Upper lobe of left lung (tissue), 6 donors: ENCODE measurements around the gene AIF1. TPM values are rescaled to one million over a fixed set of nuclear protein-coding genes. Genes with fewer than 3 reads are reported as not detected.
A peak's percentile ranks its signal among the peaks of the same experiment; 100 is the strongest.

Experiments
- ATAC-seq, 2 donors: fragments of 200-7000 bp; cut with Tn5 transposase; one replicate each; pipeline ENCODE4 v1.9.1; 2022; ENCODE audit warnings: mild to moderate bottlenecking in 2 of 2, moderate library complexity in 2 of 2; ENCODE audit not compliant: low FRiP score in 2 of 2
- DNase-seq, 2 donors: peaks; one replicate each; pipeline ENCODE4 v3.0.0-alpha.2; 2019 to 2020
- H3K27ac ChIP-seq, 4 donors: fragments of 200-600 bp; sonication (generic); one replicate each; pipeline ENCODE4 v1.5.1; 2016 to 2019
- H3K27me3 ChIP-seq, 4 donors: fragments of 200-600 bp; sonication (generic); one replicate each; pipeline ENCODE4 v1.5.1; 2017 to 2019
- H3K36me3 ChIP-seq, 4 donors: fragments of 200-600 bp; sonication (generic); one replicate each; pipeline ENCODE4 v1.5.1; 2016 to 2019
- H3K4me1 ChIP-seq, 4 donors: fragments of 200-600 bp; sonication (generic); one replicate each; pipeline ENCODE4 v1.5.1; 2018 to 2019
- H3K4me3 ChIP-seq, 4 donors: fragments of 200-600 bp; sonication (generic); one replicate each; pipeline ENCODE4 v1.5.1; 2017 to 2019; ENCODE audit warnings: mild to moderate bottlenecking in 2 of 4, moderate library complexity in 1 of 4
- H3K9me3 ChIP-seq, 4 donors: fragments of 200-600 bp; sonication (generic); one replicate each; pipeline ENCODE4 v1.5.1; 2018 to 2019
- EP300 ChIP-seq, 4 donors: sonication (generic); formaldehyde crosslinking; IDR thresholded peaks; one replicate each; pipeline ENCODE4 v1.5.1; 2017; ENCODE audit warnings: antibody characterized with exemption in 4 of 4, control low read depth in 2 of 4
- POLR2A ChIP-seq, 4 donors: fragments of 450-650 bp; IDR thresholded peaks; one replicate each; pipeline ENCODE4 v1.5.1; 2016 to 2017; ENCODE audit warnings: antibody characterized with exemption in 4 of 4, mild to moderate bottlenecking in 2 of 4
- POLR2AphosphoS5 ChIP-seq, 2 donors: sonication (generic); formaldehyde crosslinking; IDR thresholded peaks; one replicate each; pipeline ENCODE4 v1.5.1; 2017; ENCODE audit warnings: antibody characterized with exemption in 2 of 2
- WGBS, 2 donors: methylation state at CpG; one replicate each; pipeline ENCODE4 v1.1.5; 2017 to 2018; 5-methylcytosine and 5-hydroxymethylcytosine counted together
- total RNA-seq, 6 donors: library from RNA; depleted of rRNA in 4 of 6; stranded (reverse); fragments of >200 nt in 4 of 6; gene quantifications; one replicate each; pipeline versions ENCODE4 v1.1.0 to v1.2.1, GENCODE V29; 2016 to 2021
- TF ChIP-seq, protein P1 (sequence below), 6 experiments: fragments of 450-650 bp in 4 of 6; fragments of 200-600 bp in 2 of 6; sonication (generic) in 2 of 6; IDR thresholded peaks; one replicate each; pipeline ENCODE4 v1.5.1; 2016 to 2019; ENCODE audit warnings: antibody characterized with exemption in 6 of 6
- donor health status: DM: no; HTN: no; CAD: no; lungs with moderate emphysema.
- donor health status: DM: no; HTN: yes; CAD: no; lungs with severe emphysema.

AIF1 gene
- total RNA-seq, 6 donors from 2014 or later: 18.5 to 106 (median 79.7) TPM

DNA sequence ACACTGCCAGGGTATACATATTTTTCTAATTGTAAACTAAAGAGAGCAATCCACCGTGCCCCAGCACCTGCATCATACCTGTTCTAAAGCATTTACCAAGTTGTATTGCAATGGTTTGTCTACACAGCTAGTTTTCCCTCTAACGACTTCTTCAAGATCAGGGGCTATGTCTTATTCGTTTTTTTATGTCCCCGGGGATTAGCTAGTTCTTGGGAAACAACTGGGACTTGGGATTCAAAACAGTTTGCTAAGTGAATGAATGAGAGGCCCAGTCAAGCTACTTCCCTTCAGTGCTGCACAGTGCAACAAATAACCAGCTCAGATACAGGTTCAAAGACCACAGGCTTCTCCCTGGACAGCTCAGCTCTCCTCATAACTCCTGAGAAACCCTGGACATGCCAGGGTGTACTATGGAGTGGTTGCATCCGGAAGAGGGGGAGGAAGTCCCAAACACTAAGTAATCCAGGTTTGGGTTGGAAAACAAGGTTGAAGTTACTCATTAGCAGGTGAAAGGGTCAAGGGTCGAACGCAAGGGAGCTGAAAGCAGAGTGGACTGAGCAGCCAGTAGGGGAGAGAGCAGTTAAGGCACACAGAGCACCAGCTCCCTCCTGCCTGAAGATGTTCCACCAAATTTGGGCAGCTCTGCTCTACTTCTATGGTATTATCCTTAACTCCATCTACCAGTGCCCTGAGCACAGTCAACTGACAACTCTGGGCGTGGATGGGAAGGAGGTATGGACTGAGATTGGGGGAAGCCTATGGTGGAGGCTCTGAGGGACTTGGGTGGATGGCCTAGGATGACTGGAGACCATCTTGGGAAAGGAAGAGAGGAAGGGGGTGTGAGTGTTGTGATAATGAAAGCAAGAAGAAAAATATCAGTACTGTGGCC is 40.6 kb downstream of the AIF1 start, which contains the start of gene APOM:
APOM (plus strand) TSS at position 546 of the 889 bp plus-strand sequence; CDS start at position 619, 73 bp downstream.
- ATAC-seq (no peak), DNase-seq (no peak)
- no peak for TF ChIP-seq POLR2A (IDR thresholded peaks at IDR 0.05)
- no peak for TF ChIP-seq POLR2AphosphoS5 (IDR thresholded peaks at IDR 0.05)
- TF ChIP-seq, protein P1, sequence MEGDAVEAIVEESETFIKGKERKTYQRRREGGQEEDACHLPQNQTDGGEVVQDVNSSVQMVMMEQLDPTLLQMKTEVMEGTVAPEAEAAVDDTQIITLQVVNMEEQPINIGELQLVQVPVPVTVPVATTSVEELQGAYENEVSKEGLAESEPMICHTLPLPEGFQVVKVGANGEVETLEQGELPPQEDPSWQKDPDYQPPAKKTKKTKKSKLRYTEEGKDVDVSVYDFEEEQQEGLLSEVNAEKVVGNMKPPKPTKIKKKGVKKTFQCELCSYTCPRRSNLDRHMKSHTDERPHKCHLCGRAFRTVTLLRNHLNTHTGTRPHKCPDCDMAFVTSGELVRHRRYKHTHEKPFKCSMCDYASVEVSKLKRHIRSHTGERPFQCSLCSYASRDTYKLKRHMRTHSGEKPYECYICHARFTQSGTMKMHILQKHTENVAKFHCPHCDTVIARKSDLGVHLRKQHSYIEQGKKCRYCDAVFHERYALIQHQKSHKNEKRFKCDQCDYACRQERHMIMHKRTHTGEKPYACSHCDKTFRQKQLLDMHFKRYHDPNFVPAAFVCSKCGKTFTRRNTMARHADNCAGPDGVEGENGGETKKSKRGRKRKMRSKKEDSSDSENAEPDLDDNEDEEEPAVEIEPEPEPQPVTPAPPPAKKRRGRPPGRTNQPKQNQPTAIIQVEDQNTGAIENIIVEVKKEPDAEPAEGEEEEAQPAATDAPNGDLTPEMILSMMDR (IDR thresholded peaks at IDR 0.05): no peak
- TF ChIP-seq EP300 (IDR thresholded peaks at IDR 0.05): no peak
- H3K27me3 ChIP-seq: no peaks in the 10 kb centered on the region
- H3K4me1 ChIP-seq: peaks cover 38 to 53% (median 41%) of the 10 kb centered on the region in 4 donors
- no peak within 1 kb of the TSS for H3K4me3 ChIP-seq
- no peaks in the 10 kb centered on the region for H3K9me3 ChIP-seq
- H3K27ac ChIP-seq: no peak within 1 kb of the TSS
- H3K36me3 ChIP-seq: peaks cover 0 to 30% (median 10%) of the 10 kb centered on the region in 4 donors
- 87 to 89% methylated on average over 8 of the region's 8 CpGs for WGBS, 2 donors

DNA sequence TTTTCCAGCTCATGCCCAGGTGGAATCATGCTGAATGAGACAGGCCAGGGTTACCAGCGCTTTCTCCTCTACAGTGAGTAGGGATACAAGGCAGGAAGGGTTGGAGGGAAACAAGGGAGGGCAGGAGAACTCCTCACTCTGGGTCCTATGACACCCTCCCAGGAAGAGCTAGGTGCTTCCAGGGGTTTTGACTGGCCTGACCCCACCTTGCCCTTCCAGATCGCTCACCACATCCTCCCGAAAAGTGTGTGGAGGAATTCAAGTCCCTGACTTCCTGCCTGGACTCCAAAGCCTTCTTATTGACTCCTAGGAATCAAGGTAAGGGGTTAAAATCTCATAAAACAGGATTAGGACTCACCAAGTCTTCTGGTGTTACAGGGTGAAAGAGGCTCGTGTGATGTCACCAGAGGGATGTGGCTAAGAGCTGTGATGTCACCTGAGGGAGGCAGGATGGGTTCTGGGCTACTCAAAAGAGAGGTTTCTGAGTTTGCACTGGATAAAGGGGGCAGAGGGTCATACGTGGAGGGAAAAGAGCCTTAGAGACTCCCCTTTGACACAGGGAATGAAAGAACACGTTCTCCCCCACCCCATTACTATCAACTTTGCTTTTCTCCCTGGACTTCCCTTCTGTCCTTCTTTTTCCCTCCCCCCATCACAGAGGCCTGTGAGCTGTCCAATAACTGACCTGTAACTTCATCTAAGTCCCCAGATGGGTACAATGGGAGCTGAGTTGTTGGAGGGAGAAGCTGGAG is 42.5 kb downstream of the AIF1 start:
- WGBS, 2 donors: 82 to 86% methylated on average over 6 of the region's 6 CpGs
- ATAC-seq: no peak
- H3K36me3 ChIP-seq: peaks cover 0 to 40% (median 17%) of the 10 kb centered on the region in 4 donors
- peaks cover 36 to 58% (median 41%) of the 10 kb centered on the region in 4 donors for H3K4me1 ChIP-seq
- no peak overlapping the region for H3K27ac ChIP-seq
- TF ChIP-seq POLR2A (IDR thresholded peaks at IDR 0.05) (no peak), POLR2AphosphoS5 (IDR thresholded peaks at IDR 0.05) (no peak)
- no peaks in the 10 kb centered on the region for H3K9me3 ChIP-seq
- no peaks in the 10 kb centered on the region for H3K27me3 ChIP-seq
- H3K4me3 ChIP-seq: no peak overlapping the region
- no peak for DNase-seq

DNA sequence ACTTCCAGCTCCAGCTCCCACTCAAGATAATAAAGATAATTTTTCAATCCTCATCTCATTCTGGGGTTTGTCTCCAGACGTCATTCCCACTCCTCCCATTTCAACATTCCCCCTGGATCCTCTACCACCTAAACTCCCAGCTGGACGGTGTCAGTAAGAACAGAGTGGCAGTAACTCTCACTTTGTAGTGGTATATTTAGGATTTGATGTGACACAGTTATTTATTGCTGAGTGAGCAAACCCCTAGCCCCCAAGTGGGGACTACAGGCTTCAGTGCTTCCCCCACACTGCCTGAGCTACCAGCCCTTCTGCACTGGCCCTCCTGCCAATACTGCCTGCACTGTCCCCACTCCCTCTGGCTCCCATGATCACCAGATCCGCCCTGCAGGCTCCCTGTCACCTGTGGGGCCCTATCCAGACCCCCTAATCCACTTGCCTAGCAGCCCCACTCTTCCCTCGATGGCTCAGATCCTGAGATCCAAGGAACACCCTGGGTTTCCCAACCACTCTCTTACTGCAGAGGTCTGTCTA is 43.2 kb downstream of the AIF1 start:
- Histone ChIP-seq H3K4me3 (peak overlapping the region in 1 of 4 donors; percentile 64), H3K36me3 (peaks cover 0 to 43% (median 17%) of the 10 kb centered on the region in 4 donors), H3K27ac (peak overlapping the region in 1 of 4 donors; percentile 13), H3K4me1 (peaks cover 38 to 62% (median 46%) of the 10 kb centered on the region in 4 donors), H3K9me3 (no peaks in the 10 kb centered on the region), H3K27me3 (no peaks in the 10 kb centered on the region)
- TF ChIP-seq POLR2AphosphoS5 (IDR thresholded peaks at IDR 0.05): no peak
- no peak for TF ChIP-seq POLR2A (IDR thresholded peaks at IDR 0.05)
- TF ChIP-seq, protein P1 (IDR thresholded peaks at IDR 0.05): no peak
- TF ChIP-seq EP300 (IDR thresholded peaks at IDR 0.05): no peak
- no peak for ATAC-seq
- 77 to 84% methylated on average over 4 of the region's 4 CpGs for WGBS, 2 donors
- DNase-seq: no peak

DNA sequence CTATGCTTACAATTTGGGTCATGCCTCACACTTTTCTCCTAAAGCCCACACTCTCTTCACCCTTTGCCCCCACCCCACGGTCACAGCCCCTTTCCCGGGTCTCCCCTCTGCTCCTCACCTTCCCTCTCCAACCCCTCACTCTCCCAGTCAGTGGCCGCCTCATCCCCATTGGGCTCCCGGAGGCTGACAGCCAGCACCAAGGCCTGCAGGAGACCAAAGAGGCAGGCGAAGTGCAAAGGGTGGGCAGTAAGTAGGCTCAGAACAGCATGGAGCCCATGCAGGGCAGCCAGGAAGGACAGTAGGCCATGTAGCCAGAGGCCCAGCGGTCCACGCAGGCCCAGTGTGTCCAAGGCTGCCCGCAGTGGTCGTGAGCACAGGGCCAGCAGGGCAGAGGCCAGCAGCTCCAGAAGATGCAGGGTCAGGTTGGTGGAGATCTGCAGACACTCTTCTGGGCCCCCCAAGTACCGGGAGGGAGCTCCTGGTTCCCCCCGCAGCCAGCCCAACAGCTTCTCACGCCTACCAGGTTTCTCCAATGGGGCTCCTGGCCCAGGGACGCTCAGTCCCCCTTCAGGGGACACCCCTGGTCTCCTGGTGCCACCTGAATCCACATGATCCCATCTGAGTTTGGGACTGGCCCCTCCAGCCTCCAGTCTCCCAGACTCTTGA is 44.1 kb downstream of the AIF1 start:
- ATAC-seq (no peak), DNase-seq (no peak)
- Histone ChIP-seq H3K9me3 (no peaks in the 10 kb centered on the region), H3K36me3 (peaks cover 0 to 46% (median 17%) of the 10 kb centered on the region in 4 donors), H3K4me1 (peaks cover 41 to 64% (median 48%) of the 10 kb centered on the region in 4 donors), H3K27ac (peak overlapping the region; percentile 84 to 97 (median 90)), H3K4me3 (peak overlapping the region; percentile 64 to 92 (median 64)), H3K27me3 (no peaks in the 10 kb centered on the region)
- 80 to 87% methylated on average over 8 to 13 of the region's 13 CpGs for WGBS, 2 donors
- no peak for TF ChIP-seq POLR2A (IDR thresholded peaks at IDR 0.05)
- TF ChIP-seq POLR2AphosphoS5 (IDR thresholded peaks at IDR 0.05): no peak
- TF ChIP-seq, protein P1 (IDR thresholded peaks at IDR 0.05): no peak
